Measurements from ENCODE around the gene KCND3. TPM values are rescaled to one million over a fixed set of nuclear protein-coding genes. Genes with fewer than 3 reads are reported as not detected.

KCND3 gene
- total and polyA plus RNA-seq, 4 donors = 1.1 to 25.3 (median 12.4) TPM

GRCh38 chr1:111732718-111733117 is 256.8 kb downstream of the KCND3 start:
- WGBS, 2 donors = 92 to 97% methylated on average over 7 of the region's 7 CpGs
- DNase-seq (no peak), ATAC-seq (ENCODE audit: low FRiP score) (no peak)
- no peaks in the 10 kb centered on the region for H3K27me3 ChIP-seq (ENCODE audit: control insufficient read depth in 1 of 2, insufficient read depth in 2 of 2, low read length in 1 of 2)
- H3K4me3 ChIP-seq (ENCODE audit: low read length in 2 of 2) = no peak overlapping the region
- H3K9me3 ChIP-seq (ENCODE audit: control insufficient read depth, low read length) = no peaks in the 10 kb centered on the region
- intact Hi-C loops (cut with DNase I) = no loop called here
- no peaks in the 10 kb centered on the region for H3K36me3 ChIP-seq (ENCODE audit: control insufficient read depth in 1 of 2, insufficient read depth in 2 of 2, low read length in 1 of 2)
- no peaks in the 10 kb centered on the region for H3K4me1 ChIP-seq (ENCODE audit: control insufficient read depth in 1 of 2, insufficient read depth in 2 of 2, low read length in 2 of 2)
- no peak overlapping the region for H3K27ac ChIP-seq (ENCODE audit: low read depth in 1 of 2, low read length in 2 of 2)

- ATAC-seq (ENCODE audit: low FRiP score) (no peak), DNase-seq (no peak)
- no peaks in the 10 kb centered on the region for H3K9me3 ChIP-seq (ENCODE audit: control insufficient read depth, low read length)
- no peaks in the 10 kb centered on the region for H3K27me3 ChIP-seq (ENCODE audit: control insufficient read depth in 1 of 2, insufficient read depth in 2 of 2, low read length in 1 of 2)
- no peaks in the 10 kb centered on the region for H3K4me1 ChIP-seq (ENCODE audit: control insufficient read depth in 1 of 2, insufficient read depth in 2 of 2, low read length in 2 of 2)
- peaks cover 0 to 3% of the 10 kb centered on the region in 2 donors for H3K36me3 ChIP-seq (ENCODE audit: control insufficient read depth in 1 of 2, insufficient read depth in 2 of 2, low read length in 1 of 2)
- H3K4me3 ChIP-seq (ENCODE audit: low read length in 2 of 2) = no peak overlapping the region
- intact Hi-C loops (cut with DNase I) = no loop called here
- H3K27ac ChIP-seq (ENCODE audit: low read depth in 1 of 2, low read length in 2 of 2) = no peak overlapping the region
- 80% methylated on average over 6 of the region's 6 CpGs for WGBS, 2 donors
Measured at GRCh38 chr1:111731956-111732355, 257.5 kb downstream of the KCND3 start.

GRCh38 chr1:111730706-111731105 is 258.8 kb downstream of the KCND3 start:
- no peak overlapping the region for H3K4me3 ChIP-seq (ENCODE audit: low read length in 2 of 2)
- ATAC-seq (ENCODE audit: low FRiP score) = no peak
- intact Hi-C loops (cut with DNase I) = no loop called here
- H3K27me3 ChIP-seq (ENCODE audit: control insufficient read depth in 1 of 2, insufficient read depth in 2 of 2, low read length in 1 of 2) = no peaks in the 10 kb centered on the region
- peaks cover 0 to 3% of the 10 kb centered on the region in 2 donors for H3K36me3 ChIP-seq (ENCODE audit: control insufficient read depth in 1 of 2, insufficient read depth in 2 of 2, low read length in 1 of 2)
- no peak for DNase-seq
- no peaks in the 10 kb centered on the region for H3K9me3 ChIP-seq (ENCODE audit: control insufficient read depth, low read length)
- WGBS, 2 donors = 36 to 42% methylated on average over 4 of the region's 4 CpGs
- H3K27ac ChIP-seq (ENCODE audit: low read depth in 1 of 2, low read length in 2 of 2) = no peak overlapping the region
- H3K4me1 ChIP-seq (ENCODE audit: control insufficient read depth in 1 of 2, insufficient read depth in 2 of 2, low read length in 2 of 2) = no peaks in the 10 kb centered on the region

GRCh38 chr1:111729946-111730681 is 259.4 kb downstream of the KCND3 start:
- intact Hi-C loops (cut with DNase I) = no loop called here
- Histone ChIP-seq H3K4me1 (ENCODE audit: control insufficient read depth in 1 of 2, insufficient read depth in 2 of 2, low read length in 2 of 2) (no peaks in the 10 kb centered on the region), H3K4me3 (ENCODE audit: low read length in 2 of 2) (no peak overlapping the region), H3K27me3 (ENCODE audit: control insufficient read depth in 1 of 2, insufficient read depth in 2 of 2, low read length in 1 of 2) (no peaks in the 10 kb centered on the region), H3K36me3 (ENCODE audit: control insufficient read depth in 1 of 2, insufficient read depth in 2 of 2, low read length in 1 of 2) (peaks cover 0 to 3% of the 10 kb centered on the region in 2 donors), H3K27ac (ENCODE audit: low read depth in 1 of 2, low read length in 2 of 2) (no peak overlapping the region), H3K9me3 (ENCODE audit: control insufficient read depth, low read length) (no peaks in the 10 kb centered on the region)
- 67 to 68% methylated on average over 7 of the region's 7 CpGs for WGBS, 2 donors
- DNase-seq = no peak
- no peak for ATAC-seq (ENCODE audit: low FRiP score)

GRCh38 chr1:111729271-111729921 is 260.1 kb downstream of the KCND3 start:
- peaks cover 0 to 3% of the 10 kb centered on the region in 2 donors for H3K36me3 ChIP-seq (ENCODE audit: control insufficient read depth in 1 of 2, insufficient read depth in 2 of 2, low read length in 1 of 2)
- intact Hi-C loops (cut with DNase I) = no loop called here
- no peak overlapping the region for H3K27ac ChIP-seq (ENCODE audit: low read depth in 1 of 2, low read length in 2 of 2)
- no peaks in the 10 kb centered on the region for H3K27me3 ChIP-seq (ENCODE audit: control insufficient read depth in 1 of 2, insufficient read depth in 2 of 2, low read length in 1 of 2)
- no peak overlapping the region for H3K4me3 ChIP-seq (ENCODE audit: low read length in 2 of 2)
- ATAC-seq (ENCODE audit: low FRiP score) = no peak
- H3K4me1 ChIP-seq (ENCODE audit: control insufficient read depth in 1 of 2, insufficient read depth in 2 of 2, low read length in 2 of 2) = no peaks in the 10 kb centered on the region
- WGBS, 2 donors = 26 to 31% methylated on average over 7 to 8 of the region's 8 CpGs
- H3K9me3 ChIP-seq (ENCODE audit: control insufficient read depth, low read length) = no peaks in the 10 kb centered on the region
- no peak for DNase-seq

- intact Hi-C loops (cut with DNase I) = no loop called here
Measured at GRCh38 chr1:111727056-111727455, 262.4 kb downstream of the KCND3 start.

GRCh38 chr1:111725192-111725591 is 264.3 kb downstream of the KCND3 start:
- intact Hi-C loops (cut with DNase I) = no loop called here
- Histone ChIP-seq H3K9me3 (ENCODE audit: control insufficient read depth, low read length) (no peaks in the 10 kb centered on the region), H3K4me1 (ENCODE audit: control insufficient read depth in 1 of 2, insufficient read depth in 2 of 2, low read length in 2 of 2) (no peaks in the 10 kb centered on the region), H3K27ac (ENCODE audit: low read depth in 1 of 2, low read length in 2 of 2) (no peak overlapping the region), H3K27me3 (ENCODE audit: control insufficient read depth in 1 of 2, insufficient read depth in 2 of 2, low read length in 1 of 2) (no peaks in the 10 kb centered on the region), H3K36me3 (ENCODE audit: control insufficient read depth in 1 of 2, insufficient read depth in 2 of 2, low read length in 1 of 2) (peaks cover 0 to 3% of the 10 kb centered on the region in 2 donors), H3K4me3 (ENCODE audit: low read length in 2 of 2) (no peak overlapping the region)
- ATAC-seq (ENCODE audit: low FRiP score) (peak; percentile 34), DNase-seq (no peak)
- WGBS, 2 donors = 20 to 39% methylated on average over 3 to 5 of the region's 5 CpGs

More at GRCh38 chr1:111727056-111727455, 262.4 kb downstream of the KCND3 start:
- no peaks in the 10 kb centered on the region for H3K4me1 ChIP-seq (ENCODE audit: control insufficient read depth in 1 of 2, insufficient read depth in 2 of 2, low read length in 2 of 2)
- no peak overlapping the region for H3K4me3 ChIP-seq (ENCODE audit: low read length in 2 of 2)
- no peak overlapping the region for H3K27ac ChIP-seq (ENCODE audit: low read depth in 1 of 2, low read length in 2 of 2)
- 88 to 92% methylated on average over 18 of the region's 18 CpGs for WGBS, 2 donors
- DNase-seq (no peak), ATAC-seq (ENCODE audit: low FRiP score) (no peak)
- H3K36me3 ChIP-seq (ENCODE audit: control insufficient read depth in 1 of 2, insufficient read depth in 2 of 2, low read length in 1 of 2) = peaks cover 0 to 3% of the 10 kb centered on the region in 2 donors
- H3K27me3 ChIP-seq (ENCODE audit: control insufficient read depth in 1 of 2, insufficient read depth in 2 of 2, low read length in 1 of 2) = no peaks in the 10 kb centered on the region
- no peaks in the 10 kb centered on the region for H3K9me3 ChIP-seq (ENCODE audit: control insufficient read depth, low read length)

GRCh38 chr1:111723871-111724270 is 265.6 kb downstream of the KCND3 start:
- Histone ChIP-seq H3K9me3 (ENCODE audit: control insufficient read depth, low read length) (no peaks in the 10 kb centered on the region), H3K27ac (ENCODE audit: low read depth in 1 of 2, low read length in 2 of 2) (no peak overlapping the region), H3K4me3 (ENCODE audit: low read length in 2 of 2) (no peak overlapping the region), H3K4me1 (ENCODE audit: control insufficient read depth in 1 of 2, insufficient read depth in 2 of 2, low read length in 2 of 2) (no peaks in the 10 kb centered on the region), H3K36me3 (ENCODE audit: control insufficient read depth in 1 of 2, insufficient read depth in 2 of 2, low read length in 1 of 2) (peaks cover 0 to 3% of the 10 kb centered on the region in 2 donors), H3K27me3 (ENCODE audit: control insufficient read depth in 1 of 2, insufficient read depth in 2 of 2, low read length in 1 of 2) (no peaks in the 10 kb centered on the region)
- ATAC-seq (ENCODE audit: low FRiP score) (no peak), DNase-seq (no peak)
- WGBS, 2 donors = 62 to 65% methylated on average over 1 of the region's 1 CpG
- intact Hi-C loops (cut with DNase I) = no loop called here

All from aorta (tissue), 5 donors.